Neuron (in vitro differentiated cells): Measurements from ENCODE around the gene KIN.
"Not testable (repeated sequence)": the region's sequence is repeated elsewhere in the genome, so short reads cannot be mapped to it uniquely, and the experiment has no call there.

Experiments
- H2AFZ ChIP-seq: one replicate; pipeline ENCODE4 v1.6.1; 2013; ENCODE audit warnings: low read depth, mild to moderate bottlenecking, inconsistent platforms, low read length, moderate library complexity
- H3K27me3 ChIP-seq: one replicate; pipeline ENCODE4 v1.6.1; 2013; ENCODE audit warnings: low read length; ENCODE audit not compliant: insufficient read depth
- H3K36me3 ChIP-seq: one replicate; pipeline ENCODE4 v1.6.1; 2013; ENCODE audit warnings: low read length; ENCODE audit not compliant: insufficient read depth
- H3K4me1 ChIP-seq: one replicate; pipeline ENCODE4 v1.6.1; 2013; ENCODE audit warnings: low read length; ENCODE audit not compliant: insufficient read depth
- H3K4me3 ChIP-seq: 2 replicates; pipeline ENCODE4 v1.5.1; 2013; ENCODE audit warnings: mild to moderate bottlenecking, low read length, moderate library complexity
- H3K9me3 ChIP-seq: one replicate; pipeline ENCODE4 v1.6.1; 2013; ENCODE audit warnings: low read length

The KIN gene

DNA sequence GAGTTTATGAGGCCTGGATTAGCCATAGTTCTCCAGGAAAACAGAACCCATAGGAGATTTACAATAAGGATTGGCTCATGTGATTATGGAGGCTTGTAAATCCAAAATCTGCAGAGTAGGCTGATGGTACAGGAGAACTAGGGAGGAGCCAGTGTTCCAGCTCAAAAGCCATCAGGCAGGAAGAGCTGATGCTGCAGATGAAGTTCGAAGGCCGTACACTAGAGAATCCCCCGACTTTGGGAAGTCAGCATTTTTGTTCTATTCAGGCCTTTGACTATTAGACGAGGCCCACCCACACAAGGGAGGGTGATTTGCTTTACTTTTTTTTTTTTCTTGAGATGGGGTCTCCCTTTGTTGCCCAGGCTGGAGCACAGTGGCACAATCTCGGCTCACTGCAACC lies 37.6 kb downstream of the KIN start:
- H3K27me3 ChIP-seq, result no peaks in the 10 kb centered on the region
- H3K4me3 ChIP-seq, result no peak overlapping the region
- H3K9me3 ChIP-seq, result peaks cover 3% of the 10 kb centered on the region
- H3K4me1 ChIP-seq, result no peaks in the 10 kb centered on the region
- H3K36me3 ChIP-seq, result peaks cover 35% of the 10 kb centered on the region
- H2AFZ ChIP-seq, result no peak overlapping the region

DNA sequence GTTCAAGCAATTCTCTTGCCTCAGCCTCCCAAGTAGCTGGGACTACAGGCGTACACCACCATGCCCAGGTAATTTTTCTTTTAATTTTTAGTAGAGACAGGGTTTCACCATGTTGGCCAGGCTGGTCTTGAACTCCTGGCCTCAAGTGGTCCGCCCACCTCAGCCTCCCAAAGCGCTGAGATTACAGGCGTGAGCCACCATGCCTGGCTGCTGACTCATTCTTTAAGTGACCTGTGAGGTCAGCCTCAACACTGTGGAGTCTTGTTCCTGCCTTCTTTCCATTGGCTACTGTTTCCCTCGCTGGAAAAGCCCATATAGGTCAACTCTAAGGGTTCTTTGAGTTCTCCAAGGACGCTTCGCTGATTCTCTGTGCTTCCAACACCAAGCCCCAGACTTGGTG lies 39.2 kb downstream of the KIN start:
- not testable (repeated sequence) for H3K9me3 ChIP-seq, H3K27me3 ChIP-seq, H3K4me3 ChIP-seq

DNA sequence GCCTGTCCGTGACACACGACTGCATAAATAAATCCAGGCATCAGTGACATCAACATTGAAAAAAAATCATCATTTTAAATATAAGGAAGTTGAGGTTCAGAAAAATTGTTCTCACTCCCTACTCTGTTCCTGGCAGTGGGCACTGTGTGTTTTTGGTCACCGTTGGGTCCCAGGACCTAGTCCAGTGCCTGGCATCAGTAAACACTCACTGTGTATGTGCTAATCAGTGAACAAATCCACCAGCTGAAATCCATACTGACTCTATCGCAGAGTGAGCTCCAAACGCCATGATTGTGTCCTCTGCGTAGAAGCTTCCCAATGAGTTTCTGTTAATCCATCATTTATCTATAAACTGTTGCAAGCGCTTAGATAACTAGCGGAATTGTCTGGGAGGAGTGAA lies 43.5 kb downstream of the KIN start:
- Histone ChIP-seq H2AFZ (no peak overlapping the region), H3K9me3 (no peaks in the 10 kb centered on the region), H3K4me1 (no peaks in the 10 kb centered on the region), H3K27me3 (no peaks in the 10 kb centered on the region), H3K36me3 (no peaks in the 10 kb centered on the region), H3K4me3 (no peak overlapping the region)

More for the DNA sequence above, 39.2 kb downstream of the KIN start:
- not testable (repeated sequence) for H3K4me1 ChIP-seq, H2AFZ ChIP-seq
- H3K36me3 ChIP-seq, result peaks cover 21% of the 10 kb centered on the region

DNA sequence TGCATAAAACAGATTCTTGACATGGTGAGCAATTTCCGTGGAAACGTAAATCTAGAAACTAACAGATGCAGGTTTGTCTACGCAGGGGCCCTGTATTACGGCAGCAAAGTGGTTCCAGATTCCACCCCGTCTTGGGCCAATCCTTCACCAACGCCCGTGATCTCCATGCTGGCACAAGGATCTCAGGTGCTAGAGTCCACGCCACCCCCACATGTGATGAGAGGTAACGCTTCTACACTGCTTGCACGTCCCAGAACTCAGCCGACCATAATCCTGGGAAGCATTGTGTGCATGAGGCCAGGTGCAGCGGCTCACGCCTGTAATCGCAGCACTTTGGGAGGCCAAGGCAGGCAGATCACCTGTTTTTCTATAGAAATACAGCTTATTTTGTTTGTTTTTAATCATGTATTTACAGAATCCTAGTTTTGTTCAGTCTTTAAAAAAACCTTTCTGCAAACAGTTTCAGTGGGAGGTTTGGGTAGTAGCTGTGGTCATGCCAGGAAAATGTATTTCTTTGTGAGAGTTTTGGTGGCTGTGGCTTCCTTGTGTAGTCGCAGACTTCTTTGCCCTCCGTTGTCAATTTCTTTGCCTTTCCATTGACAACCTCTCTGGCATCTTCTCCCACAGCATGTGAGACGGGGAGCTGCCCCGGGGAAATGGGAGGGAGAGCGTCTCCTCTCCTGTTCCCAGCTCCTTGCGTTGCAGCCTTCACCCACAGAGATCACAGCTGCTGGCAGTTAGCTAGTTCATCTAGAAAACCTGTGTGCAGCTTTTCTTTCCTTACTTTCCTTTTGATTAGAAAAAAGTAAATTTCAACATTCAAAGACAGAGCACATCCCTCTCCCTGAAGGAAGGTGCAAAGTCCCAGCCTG lies 49.0 kb downstream of the KIN start:
- no peak overlapping the region for H2AFZ ChIP-seq
- H3K27me3 ChIP-seq, result no peaks in the 10 kb centered on the region
- no peaks in the 10 kb centered on the region for H3K9me3 ChIP-seq

DNA sequence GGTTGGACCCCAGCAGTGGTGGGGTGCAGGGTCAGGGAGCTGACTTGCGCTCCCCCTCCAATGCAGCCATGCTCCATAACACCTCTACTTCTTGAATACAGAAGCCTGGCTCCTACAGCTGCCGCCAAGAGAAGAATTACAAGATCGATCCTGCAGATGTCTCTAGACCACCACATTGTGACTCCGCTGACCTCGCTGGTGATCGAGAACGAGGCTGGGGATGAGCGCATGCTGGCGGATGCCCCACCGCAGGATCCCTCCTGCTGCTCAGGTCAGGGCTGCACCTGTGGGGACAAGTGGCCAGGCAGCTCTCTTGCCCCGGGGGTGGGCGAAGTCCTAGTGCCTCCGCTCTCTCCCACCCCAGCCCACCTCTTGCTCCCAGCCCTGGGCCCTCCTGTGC lies 53.0 kb downstream of the KIN start:
- H3K27me3 ChIP-seq, result no peaks in the 10 kb centered on the region
- no peaks in the 10 kb centered on the region for H3K9me3 ChIP-seq
- no peak overlapping the region for H2AFZ ChIP-seq
- H3K36me3 ChIP-seq, result no peaks in the 10 kb centered on the region
- H3K4me3 ChIP-seq, result no peak overlapping the region
- no peaks in the 10 kb centered on the region for H3K4me1 ChIP-seq

More for the DNA sequence above, 49.0 kb downstream of the KIN start:
- H3K4me3 ChIP-seq, result no peak overlapping the region
- H3K4me1 ChIP-seq, result no peaks in the 10 kb centered on the region
- no peaks in the 10 kb centered on the region for H3K36me3 ChIP-seq

DNA sequence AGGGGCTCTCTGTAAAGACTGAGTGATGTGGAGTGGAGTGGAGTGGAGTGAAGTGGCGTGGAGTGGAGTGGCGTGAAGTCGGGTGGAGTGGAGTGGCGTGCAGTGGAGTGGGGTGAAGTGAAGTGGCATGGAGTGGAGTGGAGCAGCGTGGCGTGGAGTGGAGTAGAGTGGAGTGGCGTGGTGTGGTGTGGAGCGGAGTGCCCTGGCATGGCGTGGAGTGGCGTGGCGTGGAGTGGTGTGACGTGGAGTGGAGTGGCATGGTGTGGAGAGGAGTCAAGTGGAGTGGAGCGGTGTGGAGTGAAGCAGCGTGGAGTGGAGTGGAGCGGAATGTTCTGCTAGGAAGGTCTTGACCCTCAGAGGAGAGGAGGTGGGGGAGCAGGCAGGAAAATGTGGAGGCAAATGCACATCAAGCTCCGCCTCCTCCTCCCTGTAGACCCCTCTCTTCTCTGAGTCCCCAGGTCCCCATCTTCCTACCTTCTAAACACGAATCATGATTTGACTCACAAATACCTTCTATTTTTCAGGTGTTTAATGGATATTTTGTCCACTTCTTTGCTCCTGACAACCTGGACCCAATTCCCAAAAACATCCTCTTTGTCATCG lies 64.8 kb downstream of the KIN start:
- no peaks in the 10 kb centered on the region for H3K9me3 ChIP-seq
- H3K27me3 ChIP-seq, result peaks cover 3% of the 10 kb centered on the region
- H3K4me1 ChIP-seq, result no peaks in the 10 kb centered on the region
- H3K4me3 ChIP-seq, result no peak overlapping the region
- H3K36me3 ChIP-seq, result no peaks in the 10 kb centered on the region
- no peak overlapping the region for H2AFZ ChIP-seq

DNA sequence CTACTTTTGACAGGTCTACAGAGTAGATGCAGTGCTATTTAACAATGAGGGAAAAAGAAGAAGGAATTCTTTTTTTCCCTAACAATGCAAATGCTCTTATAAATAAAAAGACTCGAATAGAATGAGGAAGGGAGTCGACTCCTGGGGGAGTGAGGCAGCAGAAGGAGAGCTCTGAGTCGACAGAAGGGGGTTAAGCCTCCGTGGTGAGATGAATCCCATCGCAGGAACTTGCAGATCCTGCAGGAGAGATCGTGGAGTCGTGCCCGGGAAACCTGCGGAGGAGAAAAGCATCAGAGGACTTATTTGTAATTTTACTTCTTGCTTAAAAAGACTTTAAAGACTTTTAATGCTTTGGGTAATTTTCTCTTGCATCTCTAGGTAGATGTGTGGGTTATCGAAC lies 67.3 kb downstream of the KIN start:
- Histone ChIP-seq H3K9me3 (no peaks in the 10 kb centered on the region), H3K4me1 (no peaks in the 10 kb centered on the region), H2AFZ (no peak overlapping the region), H3K36me3 (no peaks in the 10 kb centered on the region), H3K4me3 (no peak overlapping the region), H3K27me3 (no peaks in the 10 kb centered on the region)

DNA sequence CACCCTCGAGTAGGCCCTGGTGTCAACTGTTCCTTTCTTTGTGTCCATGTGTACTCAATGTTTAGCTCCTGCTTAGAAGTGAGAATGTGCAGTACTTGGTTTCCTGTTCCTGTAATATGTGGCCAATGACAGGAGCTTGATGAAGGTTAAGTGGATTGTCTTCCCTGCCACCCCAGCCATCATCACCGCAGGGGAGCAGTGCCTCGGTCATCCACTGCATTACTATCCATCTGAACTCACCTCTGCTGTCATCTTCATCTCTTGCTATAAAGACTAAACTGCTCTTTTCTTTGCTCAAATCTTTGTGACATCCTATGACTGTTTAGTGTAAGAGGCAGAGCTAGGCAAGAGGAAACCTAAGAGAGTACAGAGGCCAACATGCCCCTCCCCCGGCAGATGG lies 69.1 kb downstream of the KIN start:
- Histone ChIP-seq H3K9me3 (no peaks in the 10 kb centered on the region), H2AFZ (no peak overlapping the region), H3K36me3 (no peaks in the 10 kb centered on the region), H3K4me1 (no peaks in the 10 kb centered on the region), H3K4me3 (no peak overlapping the region), H3K27me3 (no peaks in the 10 kb centered on the region)

DNA sequence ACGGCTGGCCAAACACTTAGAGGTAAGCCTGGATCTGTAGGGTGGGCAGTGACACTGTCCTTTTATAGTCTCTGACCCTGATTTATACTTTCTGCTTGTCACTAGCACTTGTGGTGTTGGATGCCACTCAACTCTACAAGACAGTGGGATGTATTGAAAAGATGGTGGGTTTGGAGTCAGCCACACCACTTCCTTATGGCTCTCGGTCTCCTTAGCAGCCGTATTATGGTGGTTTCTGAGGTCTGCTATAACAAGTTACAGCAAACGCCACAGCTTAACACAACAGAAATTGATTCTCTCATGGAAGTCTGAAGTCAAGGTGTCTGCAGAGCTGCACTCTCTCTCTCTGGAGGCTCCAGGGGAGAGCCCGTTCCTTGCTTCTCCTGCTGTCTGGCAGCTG lies 70.0 kb downstream of the KIN start:
- Histone ChIP-seq H2AFZ (no peak overlapping the region), H3K27me3 (no peaks in the 10 kb centered on the region), H3K36me3 (no peaks in the 10 kb centered on the region), H3K9me3 (no peaks in the 10 kb centered on the region), H3K4me1 (no peaks in the 10 kb centered on the region), H3K4me3 (no peak overlapping the region)

DNA sequence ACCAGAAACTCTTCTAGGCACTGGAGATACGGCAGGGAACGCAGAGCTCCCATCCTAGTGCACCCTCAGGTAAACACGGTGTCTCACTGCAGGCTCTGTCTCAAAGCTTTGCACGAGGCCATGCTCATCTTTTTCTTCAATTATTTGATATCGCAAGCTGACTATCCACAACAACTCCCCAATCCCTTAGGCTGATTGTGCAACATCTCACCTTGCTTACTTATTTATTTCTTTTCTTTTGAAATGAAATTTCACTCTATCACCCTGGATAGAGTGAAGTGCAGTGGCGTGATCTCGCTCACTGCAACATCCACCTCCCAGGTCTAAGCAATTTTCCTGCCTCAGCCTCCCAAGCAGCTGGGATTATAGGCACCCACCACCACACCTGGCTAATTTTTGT lies 72.3 kb downstream of the KIN start:
- no peaks in the 10 kb centered on the region for H3K9me3 ChIP-seq
- H3K4me3 ChIP-seq, result no peak overlapping the region
- H3K36me3 ChIP-seq, result no peaks in the 10 kb centered on the region
- H3K4me1 ChIP-seq, result no peaks in the 10 kb centered on the region
- no peak overlapping the region for H2AFZ ChIP-seq
- H3K27me3 ChIP-seq, result no peaks in the 10 kb centered on the region

DNA sequence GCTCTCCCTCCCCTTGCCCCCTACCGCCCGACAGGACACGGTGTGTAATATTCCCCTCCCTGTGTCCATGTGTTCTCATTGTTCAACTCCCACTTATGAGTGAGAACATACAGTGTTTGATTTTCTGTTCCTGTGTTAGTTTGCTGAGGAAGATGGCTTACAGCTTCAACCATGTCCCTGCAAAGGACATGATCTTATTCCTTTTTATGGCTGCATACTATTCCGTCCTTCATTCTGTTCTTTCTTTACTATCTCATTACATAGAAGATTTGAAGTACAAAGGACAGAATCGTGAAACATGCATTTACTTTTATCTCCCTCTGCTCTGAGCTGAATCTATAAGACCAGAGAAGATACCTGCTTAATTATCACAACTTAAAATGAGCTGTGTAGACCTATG lies 76.7 kb downstream of the KIN start:
- H3K36me3 ChIP-seq, H3K27me3 ChIP-seq, H3K4me1 ChIP-seq, H2AFZ ChIP-seq, H3K4me3 ChIP-seq, H3K9me3 ChIP-seq: not testable (repeated sequence)

DNA sequence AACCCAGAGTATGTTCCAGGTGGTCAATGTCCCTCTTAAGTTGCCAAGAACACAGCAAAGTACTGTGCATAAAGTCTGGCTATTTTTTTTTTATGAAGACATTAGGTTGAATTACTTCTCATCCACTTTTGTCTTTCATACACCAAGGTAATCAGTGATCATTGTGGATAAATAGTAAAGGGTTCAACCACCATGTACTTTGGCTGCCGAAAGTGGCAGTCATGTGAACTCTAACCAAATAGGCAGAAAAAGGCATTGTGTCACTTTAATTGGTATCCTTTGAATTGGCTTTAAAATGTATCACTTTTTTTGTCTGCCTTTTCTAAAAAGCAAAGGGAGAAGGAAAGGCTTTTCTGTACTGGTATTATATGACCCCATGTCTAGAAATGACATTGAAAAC lies 77.3 kb downstream of the KIN start:
- no peak overlapping the region for H2AFZ ChIP-seq
- H3K36me3 ChIP-seq, result no peaks in the 10 kb centered on the region
- H3K4me1 ChIP-seq, result no peaks in the 10 kb centered on the region
- no peaks in the 10 kb centered on the region for H3K9me3 ChIP-seq
- H3K4me3 ChIP-seq, result no peak overlapping the region
- H3K27me3 ChIP-seq, result peaks cover 4% of the 10 kb centered on the region

DNA sequence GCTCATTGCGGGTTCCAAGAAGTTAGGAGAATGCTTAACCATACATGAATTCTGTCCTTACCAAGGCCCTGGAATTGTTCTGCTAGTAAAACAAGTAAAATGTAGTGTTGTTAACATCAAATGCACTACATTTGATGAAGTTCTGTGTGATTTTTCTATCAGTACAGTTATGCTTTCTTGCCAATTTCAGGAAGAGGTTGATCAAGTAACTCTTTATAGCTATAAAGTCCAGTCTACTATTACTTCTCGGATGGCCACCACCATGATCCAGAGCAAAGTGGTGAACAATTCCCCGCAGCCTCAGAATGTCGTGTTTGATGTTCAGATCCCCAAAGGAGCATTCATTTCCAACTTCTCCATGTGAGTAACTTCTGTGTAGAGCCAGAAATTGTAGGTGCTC lies 79.0 kb downstream of the KIN start:
- Histone ChIP-seq H3K36me3 (no peaks in the 10 kb centered on the region), H3K4me3 (no peak overlapping the region), H3K9me3 (no peaks in the 10 kb centered on the region), H3K4me1 (no peaks in the 10 kb centered on the region), H3K27me3 (peaks cover 4% of the 10 kb centered on the region), H2AFZ (no peak overlapping the region)
